HG03280 (cell line): ENCODE data around the gene CEP70.
A peak's percentile ranks its signal among the peaks of the same experiment; 100 is the strongest.
"Not testable (repeated sequence)": the region's sequence is repeated elsewhere in the genome, so short reads cannot be mapped to it uniquely, and the experiment has no call there.

Experiments
- ATAC-seq: cut with Tn5 transposase; IDR thresholded peaks from one replicate; pipeline ENCODE4 v1.9.1; 2021; ENCODE audit warnings: mild to moderate bottlenecking, moderate library complexity; ENCODE audit not compliant: unreplicated experiment

Gene CEP70

DNA sequence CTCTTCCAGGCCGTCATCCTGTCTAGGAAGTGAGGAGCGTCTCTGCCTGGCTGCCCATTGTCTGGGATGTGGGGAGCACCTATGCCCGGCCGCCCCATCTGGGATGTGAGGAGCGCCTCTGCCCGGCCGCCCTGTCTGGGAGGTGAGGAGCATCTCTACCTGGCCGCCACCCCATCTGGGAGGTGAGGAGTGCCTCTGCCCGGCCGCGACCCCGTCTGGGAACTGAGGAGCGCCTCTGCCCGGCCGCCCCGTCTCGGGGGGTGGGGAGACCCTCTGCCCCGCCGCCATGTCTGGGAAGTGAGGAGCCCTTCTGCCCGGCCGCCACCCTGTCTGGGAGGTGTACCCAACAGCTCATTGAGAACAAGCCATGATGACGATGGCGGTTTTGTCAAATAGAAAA is 72.6 kb downstream of the CEP70 start:
- not testable (repeated sequence) for ATAC-seq

GRCh38 chr3:138513090-138513843 is 80.8 kb downstream of the CEP70 start:
- peak; percentile 57 for ATAC-seq

DNA sequence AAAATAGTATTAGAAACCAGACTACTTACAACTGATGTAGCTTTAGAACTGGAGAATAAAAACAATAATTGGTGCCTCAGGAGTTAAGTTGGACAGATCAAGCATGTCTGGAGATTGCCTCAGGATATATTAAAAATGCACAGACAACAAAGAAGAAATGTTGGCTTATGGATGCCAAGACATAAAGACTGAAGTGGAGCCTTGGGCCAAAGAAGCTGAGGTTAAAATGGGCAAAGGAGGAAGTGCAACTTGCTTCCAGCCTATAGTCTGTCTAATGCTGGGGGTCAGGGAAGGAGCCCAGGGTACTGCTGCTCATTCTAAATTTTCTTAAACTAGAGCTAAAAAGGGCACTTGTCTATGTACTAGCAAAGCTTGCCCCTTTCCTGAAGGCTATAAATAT is 82.1 kb downstream of the CEP70 start:
- no peak for ATAC-seq

- ATAC-seq = no peak
Measured at GRCh38 chr3:138509586-138509985, 84.5 kb downstream of the CEP70 start.

- ATAC-seq = no peak
Measured at GRCh38 chr3:138507524-138507923, 86.5 kb downstream of the CEP70 start.

DNA sequence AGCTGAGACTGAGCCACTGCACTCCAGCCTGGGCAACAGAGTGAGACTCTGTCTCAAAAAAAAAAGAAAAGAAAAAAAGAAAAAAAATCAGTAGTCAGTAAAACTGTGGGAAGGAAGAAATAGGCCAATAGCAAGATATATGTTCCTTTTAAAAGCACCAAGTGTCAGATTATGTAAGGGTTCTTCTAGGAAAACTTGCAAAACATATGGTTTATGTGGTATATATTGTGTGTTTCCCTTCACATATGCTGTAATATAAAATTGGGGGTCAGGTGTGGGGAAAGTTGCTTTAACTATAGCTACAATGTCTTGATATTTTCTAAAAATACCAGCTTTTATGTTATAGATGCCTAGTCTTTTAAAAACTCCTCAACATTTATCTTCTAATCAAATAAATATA is 95.1 kb downstream of the CEP70 start:
- ATAC-seq = no peak

- no peak for ATAC-seq
Measured at GRCh38 chr3:138497851-138498250, 96.2 kb downstream of the CEP70 start.

DNA sequence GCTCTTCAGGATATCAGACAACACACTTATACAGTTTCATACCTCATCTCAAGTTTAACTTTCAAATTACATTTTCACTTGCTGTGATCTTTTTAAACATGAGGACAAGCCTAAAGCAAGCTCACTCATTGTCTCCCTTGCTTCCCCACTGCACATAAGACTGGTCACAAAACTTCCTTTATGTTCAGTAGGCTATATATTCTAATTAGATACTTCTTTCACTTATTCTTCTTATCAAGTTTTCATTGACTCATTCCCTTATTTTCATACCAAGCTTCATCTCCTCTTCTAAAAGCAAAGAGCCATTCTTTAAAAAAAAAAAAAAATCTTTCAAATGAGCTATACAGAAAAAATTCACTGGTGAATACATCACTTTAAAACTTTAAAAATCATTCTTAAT is 97.0 kb downstream of the CEP70 start:
- ATAC-seq = no peak

DNA sequence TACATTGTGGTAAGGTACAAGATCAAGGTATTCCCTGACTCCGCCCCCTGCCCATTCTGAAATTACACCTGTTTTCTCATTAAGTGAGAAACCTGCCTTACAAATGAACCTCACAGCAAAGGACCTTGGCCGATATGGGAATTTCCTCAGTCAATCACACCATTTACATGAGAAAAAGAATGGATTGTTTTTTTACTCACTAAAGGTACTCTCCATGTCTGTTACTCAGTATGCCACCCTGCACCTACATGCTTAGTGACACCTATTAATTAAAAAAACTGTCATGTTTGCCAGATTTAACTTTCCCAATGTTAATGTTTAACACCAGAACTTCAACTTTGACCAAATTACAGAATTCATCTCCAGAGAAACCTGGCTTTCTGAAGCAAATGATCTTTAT is 97.6 kb downstream of the CEP70 start:
- no peak for ATAC-seq

DNA sequence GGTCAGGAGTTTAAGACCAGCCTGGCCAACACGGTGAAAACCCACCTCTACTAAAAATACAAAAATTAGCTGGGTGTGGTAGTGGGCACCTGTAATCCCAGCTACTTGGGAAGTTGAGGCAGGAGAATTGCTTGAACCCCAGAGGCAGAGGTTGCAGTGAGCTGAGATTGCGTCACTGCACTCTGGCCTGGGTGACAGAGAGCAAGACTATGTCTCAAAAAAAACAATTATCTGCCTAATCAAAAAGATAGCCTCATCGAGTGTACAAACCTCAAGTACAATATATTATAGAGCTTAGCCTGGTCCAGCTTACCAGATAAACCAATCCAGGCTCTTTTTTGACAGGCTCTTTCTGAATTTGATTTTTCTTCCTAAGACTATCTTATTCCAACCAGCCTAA is 98.4 kb downstream of the CEP70 start:
- ATAC-seq = not testable (repeated sequence)

DNA sequence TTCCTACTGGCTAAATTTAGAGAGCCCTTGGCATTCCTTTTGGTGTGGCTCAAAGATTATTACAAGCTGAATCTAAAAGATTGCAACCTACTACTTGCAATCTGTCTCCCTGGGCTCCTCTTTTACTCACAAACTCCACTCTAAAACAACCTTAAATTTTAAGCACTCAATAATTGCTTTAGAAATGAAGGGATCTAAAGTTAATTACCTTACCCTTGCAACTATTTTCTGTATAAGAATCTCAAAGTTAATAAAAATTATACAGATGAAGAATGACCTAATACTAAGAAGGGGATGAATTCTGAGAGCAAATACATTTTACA is 99.5 kb downstream of the CEP70 start:
- no peak for ATAC-seq

- no peak for ATAC-seq
Measured at GRCh38 chr3:138493804-138494606, 100.1 kb downstream of the CEP70 start.

GRCh38 chr3:138492980-138493675 is 100.9 kb downstream of the CEP70 start:
- ATAC-seq = no peak

DNA sequence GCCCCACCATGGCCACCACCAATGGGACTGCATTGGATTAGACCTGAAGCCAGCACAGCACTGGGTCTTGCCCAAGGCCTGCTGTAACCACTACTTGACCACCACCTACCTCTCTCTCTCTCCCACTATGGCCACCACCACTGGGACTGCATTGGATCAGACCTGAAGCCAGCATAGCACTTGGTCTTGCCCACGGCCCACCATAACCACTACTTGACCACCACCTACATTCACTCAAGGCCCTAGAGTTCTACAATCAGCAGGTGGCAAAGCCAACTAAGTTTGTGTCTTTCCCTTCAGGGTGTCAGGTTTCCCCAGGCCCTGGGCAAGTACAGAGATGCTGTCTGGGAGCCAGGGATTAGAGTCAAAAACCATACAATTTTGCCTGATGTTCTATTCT is 102.1 kb downstream of the CEP70 start:
- no peak for ATAC-seq

GRCh38 chr3:138486580-138486979 is 107.5 kb downstream of the CEP70 start:
- not testable (repeated sequence) for ATAC-seq

DNA sequence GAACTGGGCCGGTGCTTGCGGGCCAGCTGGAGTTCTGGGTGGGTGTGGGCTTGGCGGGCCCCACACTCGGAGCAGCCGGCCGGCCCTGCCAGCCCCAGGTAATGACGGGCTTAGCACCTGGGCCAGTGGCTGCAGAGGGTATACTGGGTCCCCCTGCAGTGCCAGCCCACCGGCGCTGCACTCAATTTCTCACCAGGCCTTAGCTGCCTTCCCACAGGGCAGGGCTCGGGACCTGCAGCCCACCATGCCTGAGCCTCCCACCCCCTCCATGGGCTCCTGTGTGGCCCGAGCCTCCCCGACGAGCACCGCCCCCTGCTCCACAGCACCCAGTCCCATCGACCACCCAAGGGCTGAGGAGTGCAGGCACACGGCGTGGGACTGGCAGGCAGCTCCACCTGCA is 109.4 kb downstream of the CEP70 start:
- not testable (repeated sequence) for ATAC-seq

GRCh38 chr3:138479438-138479863 is 114.6 kb downstream of the CEP70 start:
- ATAC-seq = peak; percentile 52

DNA sequence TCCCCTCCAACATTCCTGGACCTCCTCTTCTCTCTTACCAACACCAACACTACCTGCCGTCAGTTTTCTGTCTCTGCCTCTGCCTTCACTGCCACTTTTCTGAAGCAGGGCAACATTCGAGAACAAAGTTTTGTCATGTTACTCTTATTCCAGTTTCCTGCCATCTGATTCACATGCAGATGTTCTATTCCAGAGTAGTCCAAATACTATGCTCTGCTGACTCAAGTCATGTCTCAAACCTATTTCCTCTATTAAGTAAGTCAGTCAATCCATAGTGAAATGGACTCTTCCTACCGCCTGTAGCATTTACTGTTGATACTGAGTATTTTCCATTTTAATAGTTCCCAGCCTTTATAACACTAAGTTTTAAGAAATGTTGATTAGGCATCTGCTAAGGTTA is 116.3 kb downstream of the CEP70 start:
- ATAC-seq = no peak

DNA sequence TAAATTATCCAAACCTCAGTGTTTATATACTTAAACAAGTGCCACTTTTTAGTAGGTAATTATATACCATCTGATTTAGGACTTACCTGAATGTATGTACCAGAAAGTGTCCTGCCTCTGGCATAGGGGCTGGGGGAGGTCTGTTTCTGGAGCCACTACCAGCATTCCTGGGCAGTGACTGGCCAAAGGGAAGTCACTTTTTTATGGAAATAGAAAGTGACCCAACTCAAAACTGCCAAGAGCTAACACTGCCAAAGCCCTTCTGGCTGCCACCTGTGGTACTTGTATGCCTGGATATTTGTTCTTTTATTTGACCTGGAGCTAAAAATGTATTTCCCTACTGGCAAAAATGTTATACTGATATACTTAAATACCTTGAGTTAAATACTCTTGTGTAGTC is 116.9 kb downstream of the CEP70 start:
- ATAC-seq = no peak

GRCh38 chr3:138476526-138476925 is 117.5 kb downstream of the CEP70 start:
- no peak for ATAC-seq

DNA sequence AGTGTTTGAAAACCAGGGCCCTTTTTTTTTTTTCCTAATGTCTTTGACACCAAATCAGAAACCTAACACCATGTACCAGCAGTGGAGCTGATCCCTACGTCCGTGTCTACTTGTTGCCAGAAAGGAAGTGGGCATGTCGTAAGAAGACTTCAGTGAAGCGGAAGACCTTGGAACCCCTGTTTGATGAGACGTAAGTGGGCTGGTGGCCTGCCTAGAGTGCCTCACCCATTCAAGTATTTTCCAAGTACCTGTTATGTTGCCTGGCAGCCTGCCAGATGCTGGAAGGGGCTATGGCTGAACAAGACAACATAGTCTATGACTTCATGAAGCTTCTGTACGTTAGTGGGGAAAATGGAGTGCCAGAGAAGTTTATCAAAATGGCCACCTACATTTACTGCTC is 119.9 kb downstream of the CEP70 start:
- no peak for ATAC-seq

DNA sequence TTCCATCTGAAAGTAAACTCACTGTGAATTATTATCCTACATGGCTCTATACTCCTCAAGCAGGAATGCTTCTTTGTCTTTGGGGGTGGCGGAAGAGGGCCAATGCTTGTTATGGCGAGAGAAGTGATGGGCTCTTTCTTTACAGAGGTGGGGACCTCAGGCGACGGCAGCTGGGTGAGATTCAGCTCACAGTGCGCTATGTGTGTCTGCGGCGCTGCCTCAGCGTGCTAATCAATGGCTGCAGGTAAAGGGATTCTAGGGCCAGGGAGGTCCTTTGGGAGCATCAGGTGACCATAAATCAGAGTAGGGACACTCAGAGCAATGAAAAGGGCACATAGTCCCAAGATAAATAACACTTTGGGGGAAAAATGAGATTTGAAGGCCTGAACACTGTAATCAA is 120.7 kb downstream of the CEP70 start:
- ATAC-seq = no peak
